ENCODE results near the gene RWDD2A. TPM values are rescaled to one million over a fixed set of nuclear protein-coding genes. Genes with fewer than 3 reads are reported as not detected.

The RWDD2A gene
- total RNA-seq, 1 donor from 2014 or later, result 2.8 TPM

Other genes with a start within 250 kb of the RWDD2A start
- gene UBE3D, start 127.5 kb upstream of the RWDD2A start, total RNA-seq, result 2.7 TPM
- 13.0 TPM for gene DOP1A, start 125.7 kb upstream of the RWDD2A start, total RNA-seq
- gene PGM3, start 92 bp upstream of the RWDD2A start, total RNA-seq, result 12.0 TPM
- 24.7 TPM for gene ME1, start 237.7 kb downstream of the RWDD2A start, total RNA-seq